SH-SY5Y (cell line): ENCODE measurements around the gene CENPB.

Experiments
- GATA2 ChIP-seq: IDR thresholded peaks from 2 replicates; pipeline ENCODE4 v1.6.1; 2011; ENCODE audit warnings: mild to moderate bottlenecking, low read depth, low read length
- GATA3 ChIP-seq: IDR thresholded peaks from 2 replicates; pipeline ENCODE4 v1.6.1; 2011; ENCODE audit warnings: low read depth, mild to moderate bottlenecking, low read length, moderate library complexity

GRCh38 chr20:3752386-3752759 lies 34.2 kb downstream of the CENPB start:
- no peak for TF ChIP-seq GATA2
- no peak for TF ChIP-seq GATA3
